Right atrium auricular region (tissue), 2 donors: Measurements from ENCODE around the gene GNAT2. TPM values are rescaled to one million over a fixed set of nuclear protein-coding genes. Genes with fewer than 3 reads are reported as not detected.

Experiments used
- DNase-seq: peaks from one replicate; pipeline ENCODE4 v3.0.0-alpha.2; 2019; ENCODE audit warnings: low spot score
- H3K27ac ChIP-seq, 2 donors: fragments of 200-600 bp; sonication (generic); 1 replicate in 1 of 2; 2 replicates in 1 of 2; pipeline ENCODE4 v1.5.1; 2016 to 2019
- H3K27me3 ChIP-seq, 2 donors: fragments of 200-600 bp; sonication (generic); one replicate each; pipeline versions ENCODE4 v1.5.1 to v1.6.0; 2017 to 2019
- H3K36me3 ChIP-seq: fragments of 200-600 bp; sonication (generic); one replicate; pipeline ENCODE4 v1.5.1; 2016
- H3K4me1 ChIP-seq, 2 donors: fragments of 200-600 bp; sonication (generic); one replicate each; pipeline versions ENCODE4 v1.5.1 to v1.6.0; 2017 to 2019
- H3K4me3 ChIP-seq, 2 donors: fragments of 200-600 bp; sonication (generic); 1 replicate in 1 of 2; 2 replicates in 1 of 2; pipeline ENCODE4 v1.5.1; 2017 to 2019; ENCODE audit warnings: mild to moderate bottlenecking in 1 of 2, moderate library complexity in 1 of 2
- H3K9me3 ChIP-seq, 2 donors: fragments of 200-600 bp; sonication (generic); one replicate each; pipeline ENCODE4 v1.5.1; 2019
- total RNA-seq, 2 donors: library from RNA; depleted of rRNA; stranded (reverse); fragments of >200 nt; gene quantifications; one replicate each; pipeline ENCODE4 v1.1.0, GENCODE V29; 2016
- TF ChIP-seq, protein P1 (sequence below), 2 donors: fragments of 200-600 bp; sonication (generic); IDR thresholded peaks; one replicate each; pipeline ENCODE4 v1.5.1; 2019; ENCODE audit warnings: antibody characterized with exemption in 2 of 2

The GNAT2 gene
- total RNA-seq, 2 donors from 2014 or later: 0.59 TPM; not detected in 1

DNA sequence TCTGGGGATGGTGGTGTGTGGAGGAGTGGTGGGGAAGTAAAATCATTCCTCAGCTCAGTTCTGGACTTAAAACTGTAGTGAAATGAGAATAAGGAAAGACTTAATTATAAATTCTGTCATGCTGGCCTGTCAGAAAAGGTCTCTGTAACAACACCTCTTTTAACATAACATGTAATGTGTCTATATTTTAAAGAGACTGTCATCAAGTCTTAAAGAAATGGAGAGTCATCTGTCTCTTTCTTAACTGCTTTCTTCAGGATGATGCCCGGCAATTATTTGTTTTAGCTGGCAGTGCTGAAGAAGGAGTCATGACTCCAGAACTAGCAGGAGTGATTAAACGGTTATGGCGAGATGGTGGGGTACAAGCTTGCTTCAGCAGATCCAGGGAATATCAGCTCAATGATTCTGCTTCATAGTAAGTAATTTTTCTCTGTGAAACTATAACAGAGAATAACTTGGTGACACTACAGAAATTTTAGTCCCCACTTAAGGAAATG lies 40.4 kb downstream of the GNAT2 start:
- H3K9me3 ChIP-seq: no peaks in the 10 kb centered on the region
- peaks cover 0 to 6% of the 10 kb centered on the region in 2 donors for H3K4me1 ChIP-seq
- TF ChIP-seq, protein P1, sequence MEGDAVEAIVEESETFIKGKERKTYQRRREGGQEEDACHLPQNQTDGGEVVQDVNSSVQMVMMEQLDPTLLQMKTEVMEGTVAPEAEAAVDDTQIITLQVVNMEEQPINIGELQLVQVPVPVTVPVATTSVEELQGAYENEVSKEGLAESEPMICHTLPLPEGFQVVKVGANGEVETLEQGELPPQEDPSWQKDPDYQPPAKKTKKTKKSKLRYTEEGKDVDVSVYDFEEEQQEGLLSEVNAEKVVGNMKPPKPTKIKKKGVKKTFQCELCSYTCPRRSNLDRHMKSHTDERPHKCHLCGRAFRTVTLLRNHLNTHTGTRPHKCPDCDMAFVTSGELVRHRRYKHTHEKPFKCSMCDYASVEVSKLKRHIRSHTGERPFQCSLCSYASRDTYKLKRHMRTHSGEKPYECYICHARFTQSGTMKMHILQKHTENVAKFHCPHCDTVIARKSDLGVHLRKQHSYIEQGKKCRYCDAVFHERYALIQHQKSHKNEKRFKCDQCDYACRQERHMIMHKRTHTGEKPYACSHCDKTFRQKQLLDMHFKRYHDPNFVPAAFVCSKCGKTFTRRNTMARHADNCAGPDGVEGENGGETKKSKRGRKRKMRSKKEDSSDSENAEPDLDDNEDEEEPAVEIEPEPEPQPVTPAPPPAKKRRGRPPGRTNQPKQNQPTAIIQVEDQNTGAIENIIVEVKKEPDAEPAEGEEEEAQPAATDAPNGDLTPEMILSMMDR (IDR thresholded peaks at IDR 0.05): no peak
- no peak overlapping the region for H3K27ac ChIP-seq
- H3K4me3 ChIP-seq: no peak overlapping the region
- H3K27me3 ChIP-seq: no peaks in the 10 kb centered on the region
- peaks cover 35% of the 10 kb centered on the region for H3K36me3 ChIP-seq
- no peak for DNase-seq

DNA sequence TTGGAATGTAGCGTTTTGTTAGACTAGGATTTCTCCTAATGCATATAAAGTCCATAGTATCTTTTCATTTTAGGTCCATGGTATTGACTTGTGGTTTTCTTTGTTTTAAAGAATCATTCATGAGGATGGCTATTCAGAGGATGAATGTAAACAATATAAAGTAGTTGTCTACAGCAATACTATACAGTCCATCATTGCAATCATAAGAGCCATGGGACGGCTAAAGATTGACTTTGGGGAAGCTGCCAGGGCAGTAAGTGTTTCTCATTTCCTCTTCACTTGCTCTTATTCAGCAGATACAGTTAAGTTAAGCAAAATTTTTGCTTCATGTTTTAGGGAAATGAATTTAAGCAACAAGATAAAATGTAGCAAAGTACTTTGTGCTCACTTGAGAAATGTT lies 45.6 kb downstream of the GNAT2 start:
- Histone ChIP-seq H3K27ac (no peak overlapping the region), H3K4me1 (peaks cover 0 to 40% of the 10 kb centered on the region in 2 donors), H3K27me3 (no peaks in the 10 kb centered on the region), H3K36me3 (peaks cover 2% of the 10 kb centered on the region), H3K9me3 (no peaks in the 10 kb centered on the region), H3K4me3 (no peak overlapping the region)
- TF ChIP-seq, protein P1 (IDR thresholded peaks at IDR 0.05): no peak
- no peak for DNase-seq

DNA sequence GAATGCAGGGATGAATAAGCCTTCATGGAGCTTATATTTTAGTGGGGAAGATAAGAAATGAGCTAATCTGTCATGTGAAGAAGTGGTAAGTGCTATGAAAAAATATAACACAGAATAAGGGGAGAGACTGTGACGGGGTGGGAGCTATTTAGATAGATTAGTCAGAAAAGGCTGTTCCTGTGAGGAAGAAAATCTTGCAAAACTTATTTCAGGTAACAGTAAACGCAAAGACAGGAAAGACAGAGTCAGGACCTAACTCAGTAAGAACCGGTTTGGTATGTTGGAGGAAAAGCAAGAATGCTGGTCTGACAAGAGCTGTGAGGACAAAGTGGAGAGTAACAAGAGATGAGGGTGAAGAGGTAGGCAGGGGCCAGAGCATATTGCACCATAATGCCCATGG lies 49.0 kb downstream of the GNAT2 start:
- TF ChIP-seq, protein P1 (IDR thresholded peaks at IDR 0.05): no peak

DNA sequence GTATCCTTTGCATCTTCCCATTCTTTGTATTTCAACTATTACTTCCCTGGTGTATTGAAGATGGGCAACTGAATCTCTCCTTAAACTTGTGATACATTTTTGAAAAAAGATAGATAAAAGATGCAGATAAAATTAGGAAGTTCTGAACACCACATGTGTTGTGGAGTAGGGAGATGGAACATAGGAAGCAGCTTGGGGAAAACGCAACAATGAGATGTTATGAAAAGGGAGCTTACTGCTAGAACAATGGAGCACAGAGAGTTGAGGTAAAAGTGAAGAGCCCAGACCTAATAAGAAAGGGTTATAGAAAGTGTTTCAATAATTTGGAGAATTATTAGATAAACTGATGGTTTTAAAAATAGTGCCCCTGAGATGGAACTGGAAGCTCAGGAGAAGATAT lies 50.1 kb downstream of the GNAT2 start:
- TF ChIP-seq, protein P1 (IDR thresholded peaks at IDR 0.05): no peak
- peaks cover 0 to 77% of the 10 kb centered on the region in 2 donors for H3K4me1 ChIP-seq
- no peak overlapping the region for H3K4me3 ChIP-seq
- no peaks in the 10 kb centered on the region for H3K9me3 ChIP-seq
- no peaks in the 10 kb centered on the region for H3K27me3 ChIP-seq
- no peak for DNase-seq
- H3K27ac ChIP-seq: no peak overlapping the region
- H3K36me3 ChIP-seq: no peaks in the 10 kb centered on the region

More for the DNA sequence above, 49.0 kb downstream of the GNAT2 start:
- no peak overlapping the region for H3K4me3 ChIP-seq
- H3K4me1 ChIP-seq: peaks cover 0 to 69% of the 10 kb centered on the region in 2 donors
- no peaks in the 10 kb centered on the region for H3K36me3 ChIP-seq
- H3K9me3 ChIP-seq: no peaks in the 10 kb centered on the region
- no peaks in the 10 kb centered on the region for H3K27me3 ChIP-seq
- DNase-seq: no peak
- H3K27ac ChIP-seq: peak overlapping the region in 1 of 2 donors; percentile 62

DNA sequence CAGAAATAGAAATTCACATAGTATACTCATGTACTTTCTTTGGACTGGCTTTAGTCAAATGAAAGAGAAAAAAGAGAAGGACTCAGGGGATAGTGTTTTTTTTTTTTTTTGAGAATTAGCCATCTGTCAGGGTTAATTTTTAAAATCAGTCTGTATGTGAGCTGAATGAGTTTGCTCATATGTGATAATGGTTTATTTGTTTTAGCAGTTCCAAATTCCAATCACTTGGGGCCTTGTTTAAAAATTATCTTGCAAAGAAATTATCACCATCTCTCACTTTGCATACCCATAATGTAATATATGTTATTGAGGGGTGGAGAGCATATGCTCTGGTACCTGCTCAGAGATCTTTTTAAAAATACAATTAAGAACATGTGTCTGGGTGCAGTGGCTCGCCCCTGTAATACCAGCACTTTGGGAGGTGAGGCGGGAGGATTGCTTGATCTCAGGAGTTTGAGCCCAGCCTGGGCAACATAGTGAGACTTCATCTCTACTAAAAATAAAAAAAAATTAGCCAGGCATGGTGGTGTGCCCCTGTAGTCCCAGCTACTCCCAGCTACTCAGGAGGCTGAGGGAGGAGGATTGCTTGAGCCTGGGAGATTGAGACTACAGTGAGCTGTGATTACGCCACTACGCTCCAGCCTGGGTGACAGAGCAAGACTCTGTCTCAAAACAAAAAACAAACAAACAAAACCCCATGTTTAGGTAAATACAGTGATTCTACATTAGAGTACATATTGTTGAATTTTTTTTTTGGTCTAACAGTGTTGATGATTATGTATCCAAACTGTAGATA lies 51.3 kb downstream of the GNAT2 start:
- Histone ChIP-seq H3K27ac (no peak overlapping the region), H3K36me3 (no peaks in the 10 kb centered on the region), H3K4me3 (no peak overlapping the region), H3K4me1 (peaks cover 0 to 78% of the 10 kb centered on the region in 2 donors), H3K9me3 (no peaks in the 10 kb centered on the region), H3K27me3 (no peaks in the 10 kb centered on the region)
- TF ChIP-seq, protein P1 (IDR thresholded peaks at IDR 0.05): no peak
- no peak for DNase-seq
